22Rv1 (cell line): Measurements from ENCODE around the gene RAB31.

Experiments
- CTCF ChIP-seq: fragments of 450-650 bp; IDR thresholded peaks from 2 replicates; pipeline ENCODE4 v1.5.1; 2017; ENCODE audit warnings: mild to moderate bottlenecking
- ZFX ChIP-seq: fragments of 450-650 bp; IDR thresholded peaks from 2 replicates; pipeline ENCODE4 v1.6.1; 2017; ENCODE audit warnings: antibody characterized with exemption, borderline replicate concordance

GRCh38 chr18:9724797-9725585 lies 16.9 kb downstream of the RAB31 start:
- no peak for TF ChIP-seq CTCF
- TF ChIP-seq ZFX, result no peak
